22Rv1 (cell line): ENCODE results near the gene TMEM72.
A peak's percentile ranks its signal among the peaks of the same experiment; 100 is the strongest.

Source experiments
- ZFX ChIP-seq: fragments of 450-650 bp; IDR thresholded peaks from 2 replicates; pipeline ENCODE4 v1.6.1; 2017; ENCODE audit warnings: antibody characterized with exemption, borderline replicate concordance
- TF ChIP-seq, protein P1 (sequence below): fragments of 450-650 bp; IDR thresholded peaks from 2 replicates; pipeline ENCODE4 v1.5.1; 2017; ENCODE audit warnings: mild to moderate bottlenecking

DNA sequence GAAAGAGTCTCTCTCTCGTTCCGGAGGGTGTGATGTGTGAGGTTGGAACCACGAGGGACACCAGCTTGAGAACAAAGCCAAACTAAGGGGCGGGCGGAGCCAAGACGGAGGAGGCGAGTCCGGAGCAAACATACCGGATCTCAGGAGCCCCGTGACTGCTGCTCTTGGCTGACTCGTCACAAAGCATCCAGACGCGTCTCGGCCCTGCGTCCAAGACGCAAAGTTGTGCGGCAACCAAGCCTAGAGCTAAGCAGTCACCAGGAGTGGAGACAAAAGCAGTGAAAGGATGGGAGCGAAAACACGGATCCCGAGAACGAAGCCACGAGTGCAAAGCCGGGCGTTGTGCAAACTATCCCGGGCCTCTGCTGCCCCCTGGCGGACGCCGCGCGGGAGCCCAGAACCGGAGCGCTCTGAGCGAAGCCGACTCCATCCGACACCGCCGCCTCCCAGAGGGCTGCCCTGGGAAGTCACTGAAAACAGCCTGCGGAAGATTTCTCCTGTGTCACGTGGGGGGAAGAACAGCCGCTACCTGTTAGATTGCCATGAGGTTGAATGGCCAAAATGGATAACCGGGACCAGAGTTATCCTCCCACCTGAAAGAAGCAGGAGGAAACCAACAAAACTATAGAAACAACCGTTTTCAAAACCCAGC lies 46.4 kb upstream of the TMEM72 start:
- TF ChIP-seq, protein P1, sequence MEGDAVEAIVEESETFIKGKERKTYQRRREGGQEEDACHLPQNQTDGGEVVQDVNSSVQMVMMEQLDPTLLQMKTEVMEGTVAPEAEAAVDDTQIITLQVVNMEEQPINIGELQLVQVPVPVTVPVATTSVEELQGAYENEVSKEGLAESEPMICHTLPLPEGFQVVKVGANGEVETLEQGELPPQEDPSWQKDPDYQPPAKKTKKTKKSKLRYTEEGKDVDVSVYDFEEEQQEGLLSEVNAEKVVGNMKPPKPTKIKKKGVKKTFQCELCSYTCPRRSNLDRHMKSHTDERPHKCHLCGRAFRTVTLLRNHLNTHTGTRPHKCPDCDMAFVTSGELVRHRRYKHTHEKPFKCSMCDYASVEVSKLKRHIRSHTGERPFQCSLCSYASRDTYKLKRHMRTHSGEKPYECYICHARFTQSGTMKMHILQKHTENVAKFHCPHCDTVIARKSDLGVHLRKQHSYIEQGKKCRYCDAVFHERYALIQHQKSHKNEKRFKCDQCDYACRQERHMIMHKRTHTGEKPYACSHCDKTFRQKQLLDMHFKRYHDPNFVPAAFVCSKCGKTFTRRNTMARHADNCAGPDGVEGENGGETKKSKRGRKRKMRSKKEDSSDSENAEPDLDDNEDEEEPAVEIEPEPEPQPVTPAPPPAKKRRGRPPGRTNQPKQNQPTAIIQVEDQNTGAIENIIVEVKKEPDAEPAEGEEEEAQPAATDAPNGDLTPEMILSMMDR = peak; percentile 97
- TF ChIP-seq ZFX = no peak
